Measurements from ENCODE around the gene CLEC2A. TPM values are rescaled to one million over a fixed set of nuclear protein-coding genes. Genes with fewer than 3 reads are reported as not detected.
"Not testable (repeated sequence)": the region's sequence is repeated elsewhere in the genome, so short reads cannot be mapped to it uniquely, and the experiment has no call there.

The CLEC2A gene
- total RNA-seq (not detected), polyA plus RNA-seq (not detected)

GRCh38 chr12:9932270-9932669 is at the start of gene CLEC2A:
Gene CLEC2A (minus strand): TSS chr12:9932370. CDS start chr12:9932329, 41 bp downstream.
- H3K27ac ChIP-seq (ENCODE audit: low read depth, low read length), result no peak within 1 kb of the TSS
- CTCF ChIA-PET, result interaction anchor here (0.8 to 2.4 kb wide), 3 partner anchors 8 to 185 kb away, joined by 4 to 19 read pairs (median 5); no protein-coding TSS in a partner anchor
- H3K27me3 ChIP-seq (ENCODE audit: insufficient read depth, low read length, poor library complexity, severe bottlenecking), result no peaks in the 10 kb centered on the region
- Mint-ChIP-seq H3K9me3 (no peaks in the 10 kb centered on the region), H3K4me1 (no peaks in the 10 kb centered on the region), H3K27ac (no peak within 1 kb of the TSS), H3K27me3 (peaks cover 1 to 25% of the 10 kb centered on the region in 2 donors), H3K36me3 (no peaks in the 10 kb centered on the region), H3K4me3 (no peak within 1 kb of the TSS)
- no peaks in the 10 kb centered on the region for H3K4me1 ChIP-seq (ENCODE audit: insufficient read depth, low read length)
- POLR2A ChIA-PET, result no interaction called here
- no peak within 1 kb of the TSS for H3K4me3 ChIP-seq (ENCODE audit: low read length)
- no peaks in the 10 kb centered on the region for H3K36me3 ChIP-seq (ENCODE audit: insufficient read depth, low read length)
- no peak for DNase-seq
- H3K9me3 ChIP-seq (ENCODE audit: low read length), result no peaks in the 10 kb centered on the region

GRCh38 chr12:9980126-9980525 is 48.0 kb upstream of the CLEC2A start:
- Histone ChIP-seq H3K4me3 (ENCODE audit: low read length) (no peak overlapping the region), H3K4me1 (ENCODE audit: insufficient read depth, low read length) (no peaks in the 10 kb centered on the region), H3K27me3 (ENCODE audit: insufficient read depth, low read length, poor library complexity, severe bottlenecking) (no peaks in the 10 kb centered on the region), H3K27ac (ENCODE audit: low read depth, low read length) (no peak overlapping the region), H3K9me3 (ENCODE audit: low read length) (no peaks in the 10 kb centered on the region), H3K36me3 (ENCODE audit: insufficient read depth, low read length) (no peaks in the 10 kb centered on the region)
- Mint-ChIP-seq H3K4me1 (no peaks in the 10 kb centered on the region), H3K27ac (no peak overlapping the region), H3K27me3 (peaks cover 8 to 32% of the 10 kb centered on the region in 2 donors), H3K4me3 (no peak overlapping the region), H3K9me3 (peaks cover 3 to 8% (median 7%) of the 10 kb centered on the region in 5 donors), H3K36me3 (peaks cover 0 to 23% (median 3%) of the 10 kb centered on the region in 3 donors)
- ChIA-PET CTCF (no interaction called here), POLR2A (interaction anchor here (0.7 kb wide), 1 partner anchor 131 kb away, joined by 3 read pairs; no protein-coding TSS in a partner anchor)
- no peak for DNase-seq

- no peaks in the 10 kb centered on the region for H3K9me3 ChIP-seq (ENCODE audit: low read length)
- H3K4me3 ChIP-seq (ENCODE audit: low read length), result no peak overlapping the region
- H3K27me3 ChIP-seq (ENCODE audit: insufficient read depth, low read length, poor library complexity, severe bottlenecking), result no peaks in the 10 kb centered on the region
- Mint-ChIP-seq H3K27me3 (peaks cover 12 to 36% of the 10 kb centered on the region in 2 donors), H3K4me1 (no peaks in the 10 kb centered on the region), H3K36me3 (peaks cover 0 to 33% (median 3%) of the 10 kb centered on the region in 3 donors), H3K9me3 (peaks cover 3 to 10% (median 8%) of the 10 kb centered on the region in 5 donors), H3K27ac (no peak overlapping the region), H3K4me3 (no peak overlapping the region)
- CTCF ChIA-PET, result no interaction called here
- DNase-seq, result no peak
- H3K27ac ChIP-seq (ENCODE audit: low read depth, low read length), result no peak overlapping the region
- POLR2A ChIA-PET, result no interaction called here
- no peaks in the 10 kb centered on the region for H3K4me1 ChIP-seq (ENCODE audit: insufficient read depth, low read length)
- H3K36me3 ChIP-seq (ENCODE audit: insufficient read depth, low read length), result no peaks in the 10 kb centered on the region
Observed at GRCh38 chr12:9977916-9978315, 45.7 kb upstream of the CLEC2A start.

GRCh38 chr12:9976626-9977025 is 44.5 kb upstream of the CLEC2A start:
- Mint-ChIP-seq H3K27me3 (peaks cover 12 to 36% of the 10 kb centered on the region in 2 donors), H3K36me3 (peaks cover 0 to 33% (median 3%) of the 10 kb centered on the region in 3 donors), H3K9me3 (peaks cover 3 to 10% (median 8%) of the 10 kb centered on the region in 5 donors)
- POLR2A ChIA-PET; H3K9me3 ChIP-seq (ENCODE audit: low read length); H3K36me3 ChIP-seq (ENCODE audit: insufficient read depth, low read length); H3K4me3 Mint-ChIP-seq; H3K27ac ChIP-seq (ENCODE audit: low read depth, low read length); H3K27ac Mint-ChIP-seq; DNase-seq; H3K4me1 ChIP-seq (ENCODE audit: insufficient read depth, low read length); H3K4me3 ChIP-seq (ENCODE audit: low read length); CTCF ChIA-PET; H3K4me1 Mint-ChIP-seq; H3K27me3 ChIP-seq (ENCODE audit: insufficient read depth, low read length, poor library complexity, severe bottlenecking): not testable (repeated sequence)

- Mint-ChIP-seq H3K9me3 (peaks cover 3 to 10% (median 8%) of the 10 kb centered on the region in 5 donors), H3K4me1 (no peaks in the 10 kb centered on the region), H3K27ac (no peak overlapping the region), H3K36me3 (peaks cover 0 to 33% (median 3%) of the 10 kb centered on the region in 3 donors), H3K4me3 (no peak overlapping the region), H3K27me3 (peaks cover 12 to 36% of the 10 kb centered on the region in 2 donors)
- Histone ChIP-seq H3K36me3 (ENCODE audit: insufficient read depth, low read length) (no peaks in the 10 kb centered on the region), H3K4me1 (ENCODE audit: insufficient read depth, low read length) (no peaks in the 10 kb centered on the region), H3K27me3 (ENCODE audit: insufficient read depth, low read length, poor library complexity, severe bottlenecking) (no peaks in the 10 kb centered on the region), H3K9me3 (ENCODE audit: low read length) (no peaks in the 10 kb centered on the region), H3K27ac (ENCODE audit: low read depth, low read length) (no peak overlapping the region), H3K4me3 (ENCODE audit: low read length) (no peak overlapping the region)
- ChIA-PET CTCF (no interaction called here), POLR2A (no interaction called here)
- no peak for DNase-seq
Observed at GRCh38 chr12:9975614-9976013, 43.4 kb upstream of the CLEC2A start.

GRCh38 chr12:9974731-9975130 is 42.6 kb upstream of the CLEC2A start:
- Mint-ChIP-seq H3K27me3 (peaks cover 7 to 30% of the 10 kb centered on the region in 2 donors), H3K9me3 (peaks cover 3 to 10% (median 8%) of the 10 kb centered on the region in 5 donors), H3K36me3 (peaks cover 0 to 33% (median 3%) of the 10 kb centered on the region in 3 donors)
- DNase-seq; H3K36me3 ChIP-seq (ENCODE audit: insufficient read depth, low read length); H3K4me1 ChIP-seq (ENCODE audit: insufficient read depth, low read length); H3K9me3 ChIP-seq (ENCODE audit: low read length); CTCF ChIA-PET; H3K4me3 ChIP-seq (ENCODE audit: low read length); POLR2A ChIA-PET; H3K27ac Mint-ChIP-seq; H3K27me3 ChIP-seq (ENCODE audit: insufficient read depth, low read length, poor library complexity, severe bottlenecking); H3K4me3 Mint-ChIP-seq; H3K4me1 Mint-ChIP-seq; H3K27ac ChIP-seq (ENCODE audit: low read depth, low read length): not testable (repeated sequence)

GRCh38 chr12:9973949-9974348 is 41.8 kb upstream of the CLEC2A start:
- H3K4me1 Mint-ChIP-seq, result no peaks in the 10 kb centered on the region
- POLR2A ChIA-PET, result no interaction called here

GRCh38 chr12:9971181-9971580 is 39.0 kb upstream of the CLEC2A start, which contains the start of gene CLEC12A:
Gene CLEC12A (plus strand): TSS chr12:9971409. CDS start chr12:9971597, 188 bp downstream.
- no peak for DNase-seq
- Histone ChIP-seq H3K4me3 (ENCODE audit: low read length) (no peak within 1 kb of the TSS), H3K36me3 (ENCODE audit: insufficient read depth, low read length) (no peaks in the 10 kb centered on the region), H3K4me1 (ENCODE audit: insufficient read depth, low read length) (no peaks in the 10 kb centered on the region), H3K9me3 (ENCODE audit: low read length) (no peaks in the 10 kb centered on the region), H3K27me3 (ENCODE audit: insufficient read depth, low read length, poor library complexity, severe bottlenecking) (no peaks in the 10 kb centered on the region), H3K27ac (ENCODE audit: low read depth, low read length) (no peak within 1 kb of the TSS)
- POLR2A ChIA-PET, result no interaction called here
- Mint-ChIP-seq H3K36me3 (peaks cover 0 to 16% (median 0%) of the 10 kb centered on the region in 3 donors), H3K27me3 (peaks cover 4 to 19% of the 10 kb centered on the region in 2 donors), H3K4me3 (no peak within 1 kb of the TSS), H3K9me3 (peaks cover 0 to 6% (median 4%) of the 10 kb centered on the region in 5 donors), H3K4me1 (no peaks in the 10 kb centered on the region), H3K27ac (no peak within 1 kb of the TSS)
- CTCF ChIA-PET, result no interaction called here

More at GRCh38 chr12:9973949-9974348, 41.8 kb upstream of the CLEC2A start:
- no peak for DNase-seq
- Histone ChIP-seq H3K9me3 (ENCODE audit: low read length) (no peaks in the 10 kb centered on the region), H3K27me3 (ENCODE audit: insufficient read depth, low read length, poor library complexity, severe bottlenecking) (no peaks in the 10 kb centered on the region), H3K36me3 (ENCODE audit: insufficient read depth, low read length) (no peaks in the 10 kb centered on the region), H3K27ac (ENCODE audit: low read depth, low read length) (no peak overlapping the region), H3K4me3 (ENCODE audit: low read length) (no peak overlapping the region), H3K4me1 (ENCODE audit: insufficient read depth, low read length) (no peaks in the 10 kb centered on the region)
- Mint-ChIP-seq H3K9me3 (peaks cover 3 to 10% (median 8%) of the 10 kb centered on the region in 5 donors), H3K27ac (no peak overlapping the region), H3K27me3 (peaks cover 6 to 27% of the 10 kb centered on the region in 2 donors), H3K4me3 (no peak overlapping the region), H3K36me3 (peaks cover 0 to 33% (median 2%) of the 10 kb centered on the region in 3 donors)
- CTCF ChIA-PET, result no interaction called here
